ENCODE data around the gene MRPS5. TPM values are rescaled to one million over a fixed set of nuclear protein-coding genes. Genes with fewer than 3 reads are reported as not detected.

Gene MRPS5
- total RNA-seq, 1 donor from 2014 or later, result 49.0 TPM

DNA sequence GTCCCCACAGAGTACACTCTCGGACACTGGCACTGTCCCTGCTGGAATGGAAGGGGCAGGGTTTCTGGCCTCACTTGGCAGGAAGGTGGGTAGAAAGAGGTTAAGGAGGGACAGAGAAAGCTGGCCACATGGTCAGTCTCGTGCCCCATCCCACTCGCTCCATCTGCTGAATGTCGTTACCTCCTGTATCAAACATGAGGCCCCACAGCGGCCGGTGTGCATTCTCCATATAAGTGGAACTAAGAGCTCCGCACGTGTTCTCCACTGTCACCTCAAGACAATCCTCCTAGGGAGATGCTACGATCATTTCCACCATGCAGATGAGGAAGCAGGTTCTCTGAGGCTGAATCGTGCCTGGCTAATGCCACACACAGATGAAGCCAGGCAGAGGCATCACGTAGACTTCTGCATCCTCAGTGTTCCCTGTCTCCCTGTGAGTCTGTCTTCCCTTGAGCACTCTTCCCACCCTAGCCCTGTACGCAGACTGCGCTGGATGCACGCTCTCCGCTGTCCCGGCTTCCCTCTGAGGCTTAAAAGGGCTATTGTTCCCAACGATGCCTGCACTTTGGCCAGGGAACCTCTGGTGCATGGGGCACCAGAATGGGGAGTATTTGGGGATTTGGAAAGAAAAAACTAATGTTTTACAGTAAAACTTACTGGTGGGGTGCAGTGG, 61.0 kb downstream of the MRPS5 start:
- no peak for DNase-seq

DNA sequence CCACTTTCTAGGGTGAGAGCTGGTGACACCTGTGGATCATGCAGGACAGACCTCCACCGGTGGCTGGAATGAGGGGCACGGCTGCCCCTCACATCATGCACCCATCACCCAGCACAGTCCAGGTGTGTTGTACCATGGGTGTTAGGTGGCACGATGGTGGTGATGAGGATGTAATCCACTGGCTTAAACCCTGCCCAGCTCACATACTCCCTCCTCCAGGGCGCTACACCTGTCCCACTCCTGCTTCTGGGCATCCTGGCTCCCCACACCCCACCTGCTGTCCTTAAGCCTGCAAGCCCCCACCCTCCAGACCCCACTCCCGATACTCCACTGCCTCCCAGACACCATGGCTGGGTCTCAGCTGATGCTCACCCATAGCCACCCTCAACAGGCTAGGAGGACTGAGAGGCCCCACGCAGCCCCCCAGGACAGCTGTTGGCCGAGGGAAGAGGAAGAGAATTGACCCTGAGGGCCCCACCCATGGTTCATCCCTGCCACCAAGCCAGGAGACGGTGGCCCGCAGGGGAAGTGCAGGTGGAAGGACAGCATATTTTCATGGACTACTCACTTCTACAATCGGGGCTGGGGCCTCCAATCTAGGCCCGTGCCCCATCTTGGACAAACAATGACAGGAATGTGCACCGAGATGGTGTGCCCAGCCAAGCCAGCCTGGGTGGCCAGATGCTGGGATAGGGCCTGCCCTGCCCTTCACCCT, 61.8 kb downstream of the MRPS5 start:
- no peak for DNase-seq

DNA sequence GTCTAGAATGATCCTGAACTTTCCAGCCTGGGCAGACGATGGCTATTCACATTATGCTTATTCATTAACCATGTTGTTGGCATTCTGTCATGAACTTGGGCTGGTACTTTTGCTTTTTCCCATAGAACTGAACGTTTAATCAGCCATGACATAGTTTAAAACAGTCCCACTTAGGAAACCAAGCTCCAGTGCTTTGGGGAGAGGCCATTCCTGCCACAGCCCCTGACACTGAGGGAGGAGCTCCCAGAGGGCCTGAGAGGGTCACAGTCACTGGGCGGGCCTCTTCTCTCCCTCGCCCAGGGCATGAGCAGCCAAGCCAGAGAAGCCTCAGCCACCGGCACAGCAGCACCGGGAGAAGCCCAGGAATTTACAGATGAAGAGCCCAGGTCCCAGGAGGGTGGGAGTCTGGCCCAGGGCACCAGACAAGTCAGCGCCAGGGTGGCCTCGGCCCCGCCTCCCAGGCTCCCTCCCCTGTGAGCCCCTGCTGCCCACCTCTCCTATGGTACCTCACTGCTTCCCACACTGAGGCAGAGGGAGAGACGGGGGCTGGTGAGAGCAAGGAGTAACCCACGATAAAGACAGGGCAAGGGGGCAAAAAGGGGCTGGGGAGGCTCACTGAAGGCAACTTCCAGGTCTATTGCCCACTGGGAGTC, 62.5 kb downstream of the MRPS5 start:
- no peak for DNase-seq

DNA sequence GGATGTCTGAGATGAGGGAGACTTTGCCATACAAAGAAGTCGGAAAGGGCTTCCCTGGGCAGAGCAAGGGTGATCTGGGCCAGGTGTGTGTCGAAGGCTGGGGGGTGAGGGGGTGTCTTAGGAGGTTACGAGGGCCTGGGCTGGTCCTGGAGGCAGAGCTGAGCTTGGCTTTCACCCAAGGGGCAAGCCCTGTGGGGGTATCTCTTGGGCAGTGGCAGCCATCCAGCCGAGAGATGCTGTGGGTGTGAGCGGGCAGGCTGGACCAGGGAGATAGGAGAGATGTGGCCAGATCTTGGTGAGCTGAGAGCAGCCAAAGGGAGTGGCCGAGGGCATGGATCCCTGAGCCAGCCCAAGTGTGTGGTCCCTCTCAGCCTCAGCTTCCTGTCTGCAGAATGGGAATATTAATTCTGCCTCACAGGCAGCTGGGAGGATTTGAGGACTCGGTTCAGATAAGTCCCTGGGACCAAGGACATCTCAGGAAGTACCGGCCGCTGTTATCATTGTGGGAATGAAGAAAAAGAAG, 63.1 kb downstream of the MRPS5 start:
- DNase-seq, result no peak

DNA sequence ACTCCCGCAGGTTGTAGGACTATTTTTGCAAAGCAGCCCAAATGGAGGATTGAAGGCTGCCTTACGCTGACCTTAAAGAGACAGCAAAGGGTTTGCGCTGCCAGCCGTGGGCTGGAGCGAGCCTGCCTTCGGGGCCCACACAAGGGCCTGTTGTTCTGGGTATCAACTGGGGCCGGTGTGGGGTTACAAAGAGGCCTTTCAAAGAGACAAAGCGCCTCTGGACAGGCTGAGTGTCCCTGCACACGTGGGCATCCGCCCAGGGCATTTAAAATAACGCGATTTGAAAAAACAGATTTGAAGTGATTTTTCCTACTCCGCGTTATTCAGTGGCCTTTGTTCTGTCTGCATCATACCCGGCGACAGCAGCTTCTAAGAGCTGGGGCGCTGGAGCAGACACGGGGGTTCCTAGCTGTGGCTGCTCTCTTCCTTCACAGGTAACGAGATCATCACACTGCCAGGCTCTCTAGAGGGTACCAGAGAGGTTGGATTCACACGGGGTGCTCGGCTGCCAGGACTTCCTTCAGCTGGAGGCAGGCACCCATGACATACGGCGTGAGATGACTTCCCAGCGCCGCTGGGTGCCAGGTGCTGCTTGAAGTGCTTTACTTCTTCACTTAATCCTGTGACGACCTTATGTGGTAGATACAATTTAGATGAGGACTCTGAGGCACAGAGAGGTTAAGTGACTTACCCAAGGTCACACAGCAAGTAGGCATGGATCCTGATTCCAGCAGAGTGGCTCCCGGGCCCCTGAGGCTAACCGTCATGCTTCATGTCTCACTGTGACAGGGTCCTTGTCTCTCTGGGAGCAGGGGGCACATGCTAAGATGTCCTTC, 63.9 kb downstream of the MRPS5 start:
- peak; percentile 78 for DNase-seq

DNA sequence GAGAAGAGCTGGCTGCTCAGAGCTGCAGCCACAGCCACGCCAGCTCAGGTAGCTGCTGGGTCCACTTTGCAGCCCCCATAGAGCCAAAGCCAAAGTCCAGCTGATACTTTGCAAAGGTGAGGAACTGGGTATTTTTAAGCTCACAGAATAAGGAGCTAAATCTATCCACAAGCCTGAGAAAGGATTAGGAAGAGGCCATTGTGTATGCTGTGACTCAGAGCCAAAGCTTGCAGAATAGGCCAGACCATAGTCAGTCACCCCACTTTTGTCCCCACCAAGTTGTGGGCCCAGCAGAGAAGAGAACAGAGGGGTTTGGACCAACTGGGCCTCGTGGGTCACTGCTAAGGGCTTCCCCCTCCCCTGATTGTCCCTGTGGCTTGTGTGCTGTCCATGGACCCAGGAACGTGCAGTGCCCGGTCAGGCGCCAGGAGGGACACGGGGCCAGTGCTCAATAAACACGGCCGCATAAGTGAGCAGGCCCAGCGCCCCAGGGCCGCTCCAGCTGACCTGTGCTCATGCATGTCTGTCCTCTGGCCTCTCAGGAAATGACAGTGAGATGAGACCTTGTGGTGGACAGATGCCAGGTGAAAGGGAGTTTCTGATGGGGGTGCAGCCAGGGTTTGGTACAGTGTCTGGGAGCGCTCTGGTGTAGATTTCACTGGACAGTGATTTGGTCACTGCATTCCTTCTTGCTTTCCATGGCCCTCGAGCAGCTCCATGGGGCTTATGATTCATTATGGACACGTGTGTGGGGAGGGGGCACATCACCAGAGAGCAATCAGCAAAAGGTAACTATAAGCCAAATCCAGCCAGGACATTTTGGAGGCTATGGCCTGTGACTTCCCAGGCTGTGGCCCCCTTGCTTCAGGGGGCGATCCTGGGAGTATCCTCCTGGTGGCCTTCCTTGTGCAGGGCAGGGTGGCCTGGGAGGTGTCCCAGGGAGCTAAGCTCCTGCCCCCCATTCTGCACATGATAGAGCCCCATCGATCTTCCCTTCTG, 64.8 kb downstream of the MRPS5 start:
- no peak for DNase-seq

DNA sequence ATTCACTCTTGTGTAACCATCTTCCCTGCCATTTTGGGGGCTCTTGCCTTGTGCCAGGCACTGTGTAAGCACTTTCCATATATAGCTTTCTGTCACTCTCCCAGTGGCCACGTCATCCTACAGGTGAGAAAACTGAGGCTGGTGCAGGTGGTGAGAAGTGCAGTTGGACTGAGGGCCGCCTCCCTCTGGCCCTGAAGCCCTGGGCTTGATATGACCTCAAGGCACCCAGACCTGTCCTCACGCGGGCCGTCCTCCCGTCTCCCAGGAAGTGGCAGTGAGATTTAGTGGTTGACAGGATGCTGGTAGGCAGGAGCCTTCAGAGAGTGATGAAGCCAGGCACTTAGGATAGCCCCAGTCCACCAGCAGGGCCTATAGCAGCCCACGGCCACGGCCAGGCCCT, 65.6 kb downstream of the MRPS5 start:
- no peak for DNase-seq

DNA sequence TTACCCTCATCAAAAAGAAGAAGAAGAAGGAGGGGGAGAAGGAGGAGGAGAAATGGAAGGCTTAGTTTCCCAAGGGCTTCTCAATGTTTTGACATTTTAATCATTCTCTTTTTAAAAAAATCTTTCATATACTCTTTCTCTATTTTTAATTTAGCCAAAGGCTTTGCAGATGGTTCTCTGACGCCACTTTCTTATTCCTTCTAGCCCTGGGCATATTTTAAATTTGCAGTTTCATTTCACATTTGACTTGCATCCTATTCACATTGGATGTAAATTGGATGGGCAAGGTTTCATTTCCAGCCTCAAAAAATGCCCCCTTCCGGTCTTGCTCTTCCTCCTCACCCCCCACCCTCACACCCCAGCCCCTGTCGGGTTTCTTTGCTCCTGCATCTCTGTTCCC, 66.3 kb downstream of the MRPS5 start:
- no peak for DNase-seq

DNA sequence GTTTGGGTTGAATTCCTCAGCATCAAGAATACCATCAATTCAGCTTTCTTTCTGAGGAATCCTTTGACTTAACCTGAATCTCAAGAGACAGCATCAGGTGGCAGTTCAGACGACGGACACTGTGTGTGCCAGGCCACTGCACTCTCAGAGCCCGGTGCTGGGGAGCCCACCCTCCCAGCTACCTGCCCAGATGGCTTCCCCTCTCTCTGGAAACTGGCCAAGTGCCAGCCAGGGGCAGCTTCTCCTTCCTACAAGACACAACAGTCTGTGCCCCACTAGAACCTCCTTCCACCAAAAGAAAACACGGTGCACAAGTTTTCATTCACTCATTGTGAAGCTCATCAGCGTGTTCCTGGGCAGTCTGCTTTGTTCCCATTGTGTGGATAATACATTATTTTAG, 67.6 kb downstream of the MRPS5 start:
- DNase-seq, result no peak

DNA sequence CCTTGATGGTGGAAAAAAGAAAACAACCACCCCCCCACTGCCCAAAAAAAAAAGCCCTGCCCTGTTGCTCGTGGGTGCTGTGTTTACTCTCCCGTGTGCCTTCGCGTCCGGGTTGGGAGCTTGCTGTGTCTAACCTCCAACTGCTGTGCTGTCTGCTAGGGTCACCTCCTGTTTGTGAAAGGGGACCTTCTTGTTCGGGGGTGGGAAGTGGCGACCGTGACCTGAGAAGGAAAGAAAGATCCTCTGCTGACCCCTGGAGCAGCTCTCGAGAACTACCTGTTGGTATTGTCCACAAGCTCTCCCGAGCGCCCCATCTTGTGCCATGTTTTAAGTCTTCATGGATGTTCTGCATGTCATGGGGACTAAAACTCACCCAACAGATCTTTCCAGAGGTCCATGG, 68.1 kb downstream of the MRPS5 start:
- DNase-seq, result no peak

DNA sequence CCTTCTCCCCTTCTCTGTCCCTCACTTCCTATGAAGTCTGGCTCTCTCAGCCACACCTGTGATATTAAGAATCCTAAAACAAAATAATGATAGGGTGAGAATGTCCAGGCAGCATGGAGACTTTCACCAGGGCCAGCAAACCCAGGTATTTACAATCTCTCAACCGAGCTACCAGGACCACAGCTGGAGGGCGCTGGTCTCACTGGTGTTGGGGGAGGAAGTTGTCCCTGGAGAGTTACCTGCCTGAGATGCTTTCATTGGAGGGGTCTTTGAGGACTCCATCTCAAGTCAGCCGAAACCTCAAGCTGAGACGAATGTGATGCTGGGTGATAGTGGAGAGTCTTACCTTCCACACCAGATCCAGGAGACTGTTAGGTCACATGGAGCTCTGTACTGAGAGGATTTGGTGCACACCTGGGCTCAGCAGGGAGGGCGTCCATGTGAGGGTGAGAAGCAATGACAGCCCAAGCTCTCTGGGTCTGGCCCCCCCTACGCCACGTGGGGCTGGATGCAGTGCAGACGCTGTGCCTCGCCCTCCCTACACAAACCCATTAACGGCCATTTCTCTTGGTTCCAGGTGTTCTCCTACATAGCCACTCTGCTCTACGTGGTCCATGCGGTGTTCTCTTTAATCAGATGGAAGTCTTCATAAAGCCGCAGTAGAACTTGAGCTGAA, 68.7 kb downstream of the MRPS5 start:
- no peak for DNase-seq

DNA sequence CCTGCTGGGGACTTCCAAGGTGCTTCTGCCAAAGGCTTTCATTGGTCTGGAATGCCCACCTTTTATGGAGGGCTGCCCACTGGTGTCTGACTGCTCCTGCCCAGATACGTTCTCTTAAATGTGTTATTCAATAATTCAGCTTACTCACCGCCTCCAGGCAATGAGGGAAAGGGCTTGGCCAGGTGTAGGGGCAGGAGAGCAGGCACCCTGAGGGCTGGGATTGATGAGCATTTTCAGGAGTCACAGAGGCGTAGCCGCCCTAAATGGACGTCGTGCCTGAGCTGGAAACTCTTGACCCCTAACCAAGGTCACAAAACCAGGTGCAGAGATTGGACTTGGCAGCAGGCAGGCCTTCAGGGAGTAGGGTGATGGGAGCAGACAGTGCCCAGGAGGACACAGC, 69.3 kb downstream of the MRPS5 start:
- DNase-seq, result no peak

DNA sequence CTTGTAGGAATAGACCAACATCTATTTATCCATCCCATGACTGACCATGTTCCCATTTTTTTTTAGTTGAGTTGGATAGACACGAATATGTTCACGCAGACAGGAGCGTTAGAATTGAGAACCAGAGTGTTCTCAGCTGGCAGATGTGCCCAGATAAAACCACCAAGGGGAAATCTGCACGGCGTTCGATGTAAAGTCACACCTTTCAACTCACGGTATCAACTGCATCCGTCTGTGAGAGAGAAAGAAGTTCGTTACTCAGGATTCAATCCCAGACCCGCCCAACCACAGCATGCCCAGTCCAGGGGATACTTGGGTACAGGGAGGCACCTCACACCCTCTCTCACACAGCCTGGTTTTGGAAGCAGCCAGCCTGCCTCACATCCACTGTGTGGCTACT, 70.0 kb downstream of the MRPS5 start:
- DNase-seq, result no peak

DNA sequence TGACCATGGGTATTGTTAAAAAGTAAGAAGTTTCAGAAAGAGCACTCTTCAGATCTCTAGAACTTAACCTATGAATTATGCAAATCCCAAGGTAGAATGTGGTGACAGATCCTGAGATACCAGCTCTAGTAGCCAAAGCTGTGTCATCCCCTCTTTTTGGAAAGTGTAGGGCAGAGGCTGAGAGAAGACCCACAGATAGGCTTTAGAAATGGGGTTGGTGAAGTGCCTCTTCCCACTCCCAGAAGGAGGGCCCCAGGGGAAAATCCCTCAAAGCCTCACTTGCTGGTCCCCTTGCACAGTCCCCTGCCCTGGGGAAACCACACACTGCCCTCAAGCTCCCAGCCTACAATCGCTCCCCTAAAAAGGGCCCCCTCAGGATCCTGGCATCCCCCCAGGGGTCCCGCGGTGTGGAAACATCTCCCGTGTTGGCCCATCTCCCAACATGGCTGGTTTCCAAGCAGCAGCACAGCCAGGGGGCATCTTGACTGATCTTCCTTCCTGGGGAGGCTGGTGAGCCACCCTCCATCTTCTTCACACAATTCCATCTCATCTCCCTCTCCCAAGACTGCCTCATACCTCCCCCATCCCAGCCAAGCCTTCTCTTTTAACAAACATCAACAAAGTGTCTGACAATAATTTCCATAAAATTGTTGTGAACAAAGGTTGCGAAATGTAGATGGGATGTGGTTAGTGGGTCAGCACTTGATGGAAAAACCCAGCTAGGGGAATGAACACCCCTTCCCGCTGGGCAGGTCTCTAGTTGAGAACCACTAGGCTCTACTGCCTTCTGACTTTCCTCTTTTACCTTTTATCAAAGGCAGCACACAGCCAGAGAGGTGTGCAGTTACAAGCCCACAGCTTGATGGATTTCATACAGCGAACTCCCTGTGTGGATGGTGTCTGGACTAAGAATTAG, 71.0 kb downstream of the MRPS5 start:
- DNase-seq, result no peak

DNA sequence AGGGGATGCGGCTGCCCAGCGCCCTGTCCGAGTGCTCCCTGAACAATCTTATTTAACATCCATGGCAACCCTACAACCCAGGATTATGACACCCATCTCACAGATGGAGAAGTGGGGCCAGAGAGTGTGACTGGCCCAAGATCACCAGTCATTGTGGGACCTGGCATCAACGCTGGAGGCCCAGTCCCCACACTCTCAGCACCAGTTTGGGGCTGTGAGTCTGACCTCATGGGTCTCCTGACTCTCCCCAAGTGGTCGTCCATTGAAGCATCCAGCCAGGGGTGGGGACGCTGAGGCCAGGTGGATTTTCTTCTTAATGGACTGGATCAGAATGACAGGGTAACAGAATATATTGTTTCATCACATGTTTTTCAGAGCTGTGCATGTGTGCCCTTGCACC, 71.6 kb downstream of the MRPS5 start:
- DNase-seq, result no peak

DNA sequence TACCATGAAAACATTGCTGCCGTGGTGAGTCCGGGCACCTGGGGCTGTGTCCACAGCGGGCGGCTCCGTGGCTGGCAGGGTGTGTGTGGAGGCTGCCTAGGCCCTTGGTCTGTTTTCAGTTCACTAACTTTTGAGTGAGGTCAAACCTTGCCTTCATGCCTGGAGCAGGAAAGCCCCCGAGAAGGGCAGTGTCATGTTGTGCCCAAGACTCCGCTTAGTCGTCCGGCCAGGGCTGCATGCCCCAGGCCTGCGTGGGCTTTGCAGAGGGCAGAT, 72.0 kb downstream of the MRPS5 start:
- no peak for DNase-seq

DNA sequence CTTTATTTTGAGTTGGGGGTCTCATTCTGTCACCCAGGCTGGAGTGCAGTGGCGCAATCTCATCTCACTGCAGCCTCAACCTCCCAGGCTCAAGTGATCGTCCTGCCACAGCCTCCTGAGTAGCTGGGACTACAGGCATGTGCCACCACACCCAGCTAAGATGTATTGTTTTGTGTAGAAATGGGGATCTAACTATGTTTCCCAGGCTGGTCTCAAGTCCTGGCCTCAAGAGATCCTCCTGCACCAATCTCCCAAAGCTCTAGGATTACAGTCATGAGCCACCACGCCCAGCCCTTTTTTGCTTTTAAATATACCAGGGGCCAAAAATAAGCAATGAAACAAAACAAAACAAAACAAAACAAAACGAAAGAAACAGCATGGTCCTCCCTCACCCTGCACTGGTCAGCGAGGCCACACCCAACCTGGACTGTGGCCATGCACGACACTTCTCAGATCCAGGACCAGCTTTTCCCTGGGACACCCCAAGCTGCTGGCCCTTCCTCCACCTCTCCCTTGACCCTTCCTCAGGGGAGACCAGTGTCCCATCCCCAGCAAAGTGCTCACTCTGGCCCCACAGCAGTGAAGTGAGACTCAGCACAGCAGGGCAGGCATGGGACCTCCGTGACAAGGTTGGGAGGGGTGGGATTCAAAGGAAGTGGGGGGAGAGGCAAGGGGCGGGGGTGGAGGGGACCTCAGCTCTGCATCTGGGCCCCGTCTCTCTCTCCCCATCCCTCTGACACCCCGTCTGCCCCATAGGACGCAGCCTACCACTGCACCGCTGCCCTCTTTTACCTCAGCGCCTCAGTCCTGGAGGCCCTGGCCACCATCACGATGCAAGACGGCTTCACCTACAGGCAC, 72.6 kb downstream of the MRPS5 start:
- no peak for DNase-seq

DNA sequence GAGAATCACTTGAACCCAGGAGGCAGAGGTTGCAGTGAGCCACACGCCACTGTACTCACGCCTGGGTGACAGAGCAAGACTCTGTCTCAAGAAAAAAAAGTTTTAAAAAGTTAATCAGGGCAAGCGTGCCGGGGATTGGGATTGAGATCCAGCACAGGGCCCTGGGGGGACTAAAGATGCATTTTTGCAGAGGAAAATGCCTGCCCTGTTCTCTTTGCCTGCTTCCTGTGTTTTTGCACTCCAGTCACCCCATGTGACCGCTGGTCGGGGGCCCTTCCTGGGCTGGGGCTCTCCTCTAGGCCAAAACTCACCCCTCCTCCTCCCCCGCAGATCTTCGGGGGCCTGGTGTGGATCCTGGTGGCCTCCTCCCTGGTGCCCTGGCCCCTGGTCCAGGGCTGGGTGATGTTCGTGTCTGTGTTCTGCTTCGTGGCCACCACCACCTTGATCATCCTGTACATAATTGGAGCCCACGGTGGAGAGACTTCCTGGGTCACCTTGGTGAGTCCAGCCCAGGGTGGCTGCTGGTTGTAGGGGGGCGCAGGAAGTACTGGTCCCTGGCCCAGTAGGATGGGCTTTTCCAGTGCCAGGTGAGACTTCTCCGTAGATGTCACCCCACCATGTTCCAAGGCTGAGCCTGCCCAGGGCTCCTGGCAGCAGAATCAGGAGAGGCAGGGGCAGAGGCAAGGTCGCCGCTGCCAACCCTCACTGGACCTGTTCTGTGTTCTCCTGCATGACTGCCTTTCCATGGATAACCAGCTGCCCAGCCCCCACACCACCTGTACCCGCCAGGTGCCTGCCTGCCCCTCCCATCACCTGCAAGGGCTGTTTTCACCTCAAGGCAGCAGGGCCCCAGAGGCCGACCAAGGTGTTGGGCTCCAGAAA, 73.7 kb downstream of the MRPS5 start:
- no peak for DNase-seq

All from occipital lobe (tissue), 2 donors.